C4-2B (cell line): ENCODE results near the gene TOMM20.

Source experiments
- H3K27ac ChIP-seq: fragments of 450-650 bp; 2 replicates; pipeline ENCODE4 v1.5.1; 2017
- ZFX ChIP-seq: fragments of 450-650 bp; IDR thresholded peaks from 2 replicates; pipeline ENCODE4 v1.6.1; 2017
- TF ChIP-seq, protein P1 (sequence below): fragments of 450-650 bp; conservative IDR thresholded peaks from 2 replicates; pipeline ENCODE4 v1.5.1; 2017; ENCODE audit warnings: mild to moderate bottlenecking

The TOMM20 gene

GRCh38 chr1:235127203-235127602, 1.4 kb downstream of the TOMM20 start:
- TF ChIP-seq, protein P1, sequence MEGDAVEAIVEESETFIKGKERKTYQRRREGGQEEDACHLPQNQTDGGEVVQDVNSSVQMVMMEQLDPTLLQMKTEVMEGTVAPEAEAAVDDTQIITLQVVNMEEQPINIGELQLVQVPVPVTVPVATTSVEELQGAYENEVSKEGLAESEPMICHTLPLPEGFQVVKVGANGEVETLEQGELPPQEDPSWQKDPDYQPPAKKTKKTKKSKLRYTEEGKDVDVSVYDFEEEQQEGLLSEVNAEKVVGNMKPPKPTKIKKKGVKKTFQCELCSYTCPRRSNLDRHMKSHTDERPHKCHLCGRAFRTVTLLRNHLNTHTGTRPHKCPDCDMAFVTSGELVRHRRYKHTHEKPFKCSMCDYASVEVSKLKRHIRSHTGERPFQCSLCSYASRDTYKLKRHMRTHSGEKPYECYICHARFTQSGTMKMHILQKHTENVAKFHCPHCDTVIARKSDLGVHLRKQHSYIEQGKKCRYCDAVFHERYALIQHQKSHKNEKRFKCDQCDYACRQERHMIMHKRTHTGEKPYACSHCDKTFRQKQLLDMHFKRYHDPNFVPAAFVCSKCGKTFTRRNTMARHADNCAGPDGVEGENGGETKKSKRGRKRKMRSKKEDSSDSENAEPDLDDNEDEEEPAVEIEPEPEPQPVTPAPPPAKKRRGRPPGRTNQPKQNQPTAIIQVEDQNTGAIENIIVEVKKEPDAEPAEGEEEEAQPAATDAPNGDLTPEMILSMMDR, result no peak
- no peak for TF ChIP-seq ZFX
- H3K27ac ChIP-seq, result no peak overlapping the region

GRCh38 chr1:235124665-235125064, 4.0 kb downstream of the TOMM20 start:
- no peak for TF ChIP-seq ZFX
- TF ChIP-seq, protein P1, result no peak

DNA sequence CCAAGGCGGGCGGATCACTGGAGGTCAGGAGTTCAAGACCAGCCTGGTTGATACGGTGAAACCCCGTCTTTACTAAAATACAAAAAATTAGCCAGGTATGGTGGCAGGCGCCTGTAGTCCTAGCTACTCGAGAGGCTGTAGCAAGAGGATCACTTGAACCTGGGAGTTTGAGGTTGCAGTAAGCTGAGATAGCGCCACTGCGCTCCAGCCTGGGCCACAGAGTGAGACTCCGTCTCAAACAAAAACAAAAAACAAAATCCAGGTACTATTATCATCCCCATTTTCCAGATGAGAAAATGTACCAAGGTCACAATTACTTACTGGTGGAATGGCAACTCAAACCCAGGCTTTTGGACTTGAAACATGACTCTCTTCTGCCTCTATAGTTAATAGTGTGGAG, 4.5 kb downstream of the TOMM20 start:
- H3K27ac ChIP-seq, result no peak overlapping the region
- no peak for TF ChIP-seq ZFX

More at GRCh38 chr1:235124665-235125064, 4.0 kb downstream of the TOMM20 start:
- H3K27ac ChIP-seq, result no peak overlapping the region

GRCh38 chr1:235122348-235122747, 6.3 kb downstream of the TOMM20 start:
- H3K27ac ChIP-seq, result no peak overlapping the region
- TF ChIP-seq ZFX, result no peak
- TF ChIP-seq, protein P1, result no peak

GRCh38 chr1:235113183-235113917, 15.3 kb downstream of the TOMM20 start:
- TF ChIP-seq ZFX, result no peak
- TF ChIP-seq, protein P1, result no peak
- H3K27ac ChIP-seq, result no peak overlapping the region

GRCh38 chr1:235112297-235113182, 16.1 kb downstream of the TOMM20 start:
- TF ChIP-seq, protein P1, result no peak
- TF ChIP-seq ZFX, result no peak
- no peak overlapping the region for H3K27ac ChIP-seq

DNA sequence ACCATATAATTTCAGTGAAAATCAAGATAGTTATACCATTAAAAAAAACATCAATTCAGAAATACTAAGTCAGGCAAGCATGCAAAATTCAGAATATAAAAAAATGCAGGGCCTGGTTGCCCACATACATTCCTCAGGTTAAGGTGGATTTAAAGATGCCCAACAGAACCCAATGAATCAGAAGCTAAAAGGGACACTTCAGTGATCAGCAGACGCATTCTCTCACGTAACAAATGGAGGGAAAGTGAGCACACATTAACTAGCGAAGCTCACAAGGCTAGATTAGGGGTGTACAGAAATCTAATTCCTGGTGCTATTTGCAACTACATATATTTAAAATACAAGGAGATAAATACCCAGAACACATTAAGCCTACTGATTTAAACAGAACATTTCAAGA, 17.5 kb downstream of the TOMM20 start:
- H3K27ac ChIP-seq, result no peak overlapping the region
- no peak for TF ChIP-seq ZFX
- TF ChIP-seq, protein P1, result no peak
